Right ventricle myocardium superior (tissue), 1 donor: ENCODE data around the gene IGSF5. TPM values are rescaled to one million over a fixed set of nuclear protein-coding genes. Genes with fewer than 3 reads are reported as not detected.
"Not testable (repeated sequence)": the region's sequence is repeated elsewhere in the genome, so short reads cannot be mapped to it uniquely, and the experiment has no call there.

Source experiments
- ATAC-seq: fragments of 200-7000 bp; cut with Tn5 transposase; one replicate; pipeline ENCODE4 v1.9.1; 2020; ENCODE audit warnings: mild to moderate bottlenecking; ENCODE audit not compliant: poor library complexity
- DNase-seq: peaks from one replicate; pipeline ENCODE4 v3.0.0-alpha.2; 2020
- intact Hi-C: fragments of 100-400 bp; cut with DNase I; formaldehyde crosslinking; loops from one replicate; pipeline ENCODE4 v1.11.2; 2022
- long read RNA-seq: library from polyadenylated mRNA; unstranded; transcript quantifications from one replicate; pipeline ENCODE4 v2.0.0, GENCODE V29; 2021
- total RNA-seq: library from RNA; stranded (reverse); fragmentation: NEBNext Ultra II Directional; extraction: Animal tissue kit (Norgen Biotek cat#: 25700); gene quantifications from one replicate; pipeline ENCODE4 v1.2.1, GENCODE V29; 2021
- donor health status: DM: no; HTN: yes; CAD: no; lungs with severe emphysema.

The IGSF5 gene
- total RNA-seq: 4.1 TPM
- long read RNA-seq, partial matches to known transcripts: 0 of 4 reads
- long read RNA-seq, other reads (novel, unspliced or antisense): 4 of 4 reads

DNA sequence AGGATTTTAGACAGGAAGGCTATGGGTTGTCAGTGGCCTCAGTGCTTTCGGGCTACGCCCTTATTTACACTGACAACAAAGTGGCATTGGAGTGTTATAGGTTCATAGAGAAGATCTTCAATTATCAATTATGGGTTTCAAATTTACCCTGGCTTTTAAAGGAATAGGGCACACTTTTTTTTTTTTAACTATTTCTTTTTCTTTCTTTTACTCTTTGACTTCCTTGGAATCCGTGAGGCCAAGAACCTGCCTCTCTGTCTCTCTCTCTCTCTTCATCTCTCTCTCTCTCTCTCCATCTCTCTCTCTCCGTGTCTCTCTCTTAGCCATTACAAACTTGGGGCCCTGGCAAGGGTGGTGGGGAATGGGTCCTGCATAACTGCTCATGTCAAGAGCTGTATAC lies at the start of gene IGSF5:
Gene IGSF5 (plus strand): TSS at position 301 of the 400 bp plus-strand sequence. CDS start 327 bp downstream, outside the sequence.
- ATAC-seq, DNase-seq, intact Hi-C loops: not testable (repeated sequence)

DNA sequence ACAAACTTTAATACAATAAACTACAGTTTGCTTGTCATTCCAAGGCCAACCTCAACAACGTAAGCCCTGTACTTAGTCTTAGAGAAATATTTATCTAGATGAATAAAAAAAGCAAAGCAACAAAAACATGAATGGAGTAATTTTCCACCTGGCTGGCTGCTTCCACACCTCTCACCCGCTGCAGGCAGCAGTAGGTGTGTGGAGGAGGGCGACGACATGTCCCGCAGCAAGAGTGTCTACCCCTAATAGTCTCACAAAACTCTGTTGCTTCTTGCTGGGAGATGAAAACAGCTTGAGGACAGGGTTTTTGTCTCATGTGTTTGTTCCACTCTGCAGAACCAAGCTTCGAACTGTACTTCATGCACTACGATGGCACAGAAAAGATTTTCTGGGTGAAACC lies 48.8 kb upstream of the IGSF5 start:
- no peak for DNase-seq
- intact Hi-C loops: no loop called here

DNA sequence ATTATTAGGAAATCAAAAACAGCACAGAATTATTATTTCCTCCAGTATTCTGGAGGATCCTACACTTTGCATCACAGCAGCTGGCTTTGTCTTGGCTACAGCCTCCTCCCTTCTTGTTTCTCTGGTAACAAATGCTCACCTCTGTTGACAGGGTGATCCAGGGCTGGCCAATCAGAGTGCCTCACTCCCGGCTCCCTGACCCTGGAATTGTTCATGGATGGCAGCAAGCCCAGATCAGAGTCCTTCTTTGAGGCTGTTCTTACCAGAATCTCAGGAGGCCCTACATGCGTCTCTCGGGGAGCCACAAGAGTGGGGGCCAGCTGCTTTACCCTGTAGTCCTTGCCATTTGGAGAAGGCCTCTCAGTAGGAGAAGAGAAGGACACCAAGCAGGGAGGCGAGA lies 48.4 kb upstream of the IGSF5 start:
- DNase-seq (no peak), ATAC-seq (no peak)
- intact Hi-C loops: no loop called here

More for the DNA sequence above, 48.8 kb upstream of the IGSF5 start:
- no peak for ATAC-seq

DNA sequence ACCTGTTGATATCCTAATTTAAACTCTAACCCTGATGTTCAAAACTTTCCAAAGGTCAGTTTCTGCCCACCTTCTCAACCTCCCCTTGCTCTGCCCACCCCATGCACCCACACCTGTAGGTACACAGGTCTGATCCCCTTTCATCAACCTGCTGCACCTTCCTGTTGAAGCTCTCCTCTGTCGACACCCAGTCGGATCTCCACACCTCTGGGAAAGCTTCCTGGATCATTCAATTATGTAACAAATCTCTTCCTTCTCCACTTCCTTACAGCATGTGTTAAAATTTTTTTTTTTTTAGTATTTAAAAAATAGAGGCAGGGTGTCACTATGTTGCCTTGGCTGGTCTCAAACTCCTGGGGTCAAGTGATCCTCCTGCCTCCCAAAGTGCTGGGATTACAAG lies 44.7 kb upstream of the IGSF5 start:
- DNase-seq: no peak
- intact Hi-C loops: no loop called here
- ATAC-seq: no peak

DNA sequence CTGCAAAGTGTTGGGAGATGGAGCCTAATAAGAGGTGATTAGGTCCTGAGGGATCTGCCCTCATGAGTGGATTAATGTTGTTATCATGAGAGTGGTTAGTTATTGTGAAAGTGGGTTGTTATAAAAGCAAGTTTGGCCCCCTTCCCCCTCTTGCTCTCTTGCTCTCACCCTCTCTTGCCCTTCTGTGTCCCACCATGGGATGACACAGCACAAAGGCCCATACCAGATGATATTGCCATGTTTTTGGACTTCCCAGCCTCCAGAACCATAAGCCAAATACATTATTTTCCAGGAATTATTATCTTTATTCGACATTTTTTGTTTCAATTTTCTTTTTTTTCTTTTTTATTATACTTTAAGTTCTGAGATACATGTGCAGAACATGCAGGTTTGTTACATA lies 41.4 kb upstream of the IGSF5 start:
- intact Hi-C loops: no loop called here
- no peak for ATAC-seq
- no peak for DNase-seq

DNA sequence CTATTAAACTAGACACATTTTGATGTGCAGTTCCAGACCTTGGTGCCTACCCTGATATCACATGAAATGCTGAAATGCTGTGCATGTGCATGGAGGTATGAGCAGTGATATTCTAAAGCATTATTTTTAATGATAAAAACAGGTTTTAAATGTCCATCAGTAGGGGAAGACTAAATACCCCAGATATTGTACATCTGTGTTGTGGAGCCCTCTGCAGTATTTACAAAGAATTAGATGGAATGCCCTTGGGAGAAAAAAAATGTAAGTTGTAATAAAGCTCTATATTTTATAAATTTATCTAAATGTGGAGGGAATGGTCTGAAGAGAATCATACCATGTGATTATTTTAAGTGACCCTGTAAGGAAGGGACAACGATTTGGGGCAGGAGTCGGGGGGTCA lies 39.1 kb upstream of the IGSF5 start:
- DNase-seq: no peak
- intact Hi-C loops: no loop called here
- ATAC-seq: no peak

DNA sequence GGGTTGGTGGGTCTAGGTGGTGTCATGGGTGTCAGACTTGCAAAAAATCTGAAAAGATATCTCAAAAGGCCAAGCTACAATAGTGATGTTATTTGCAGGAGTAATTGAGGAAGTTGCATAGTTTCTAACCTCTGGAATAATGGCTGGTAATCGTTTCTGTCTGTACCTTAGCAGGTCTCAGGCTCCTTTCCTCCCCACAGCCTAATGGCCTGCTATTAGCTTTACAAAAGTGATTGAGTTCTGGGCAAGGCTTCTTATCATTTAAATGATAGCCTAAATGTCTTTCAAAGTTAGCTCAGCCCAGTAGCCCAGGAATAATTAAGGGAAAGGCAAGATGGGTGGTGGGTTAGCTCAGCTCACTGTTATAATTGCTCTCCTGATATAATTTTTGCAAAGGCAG lies 37.7 kb upstream of the IGSF5 start:
- intact Hi-C loops: no loop called here
- no peak for ATAC-seq
- no peak for DNase-seq

DNA sequence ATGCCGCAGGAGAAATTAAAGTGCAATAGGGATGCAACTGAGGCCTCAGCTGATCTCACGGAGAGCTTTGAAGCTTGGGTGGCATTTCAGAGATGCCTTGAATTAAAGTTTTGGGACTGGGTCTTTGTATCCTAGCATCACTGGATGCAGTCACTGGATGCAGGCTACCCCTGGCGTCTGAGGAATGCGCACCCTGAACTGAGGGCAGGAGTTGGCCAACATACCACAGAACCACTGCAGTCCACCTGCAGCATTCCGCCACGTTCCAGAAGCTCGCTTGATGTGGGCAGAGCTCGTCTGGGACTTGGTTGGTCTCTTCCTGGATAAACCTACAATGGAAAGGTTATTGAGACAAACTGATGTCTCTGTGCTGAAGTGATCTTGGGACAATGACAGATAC lies 34.1 kb upstream of the IGSF5 start:
- intact Hi-C loops: no loop called here
- ATAC-seq: no peak
- no peak for DNase-seq

DNA sequence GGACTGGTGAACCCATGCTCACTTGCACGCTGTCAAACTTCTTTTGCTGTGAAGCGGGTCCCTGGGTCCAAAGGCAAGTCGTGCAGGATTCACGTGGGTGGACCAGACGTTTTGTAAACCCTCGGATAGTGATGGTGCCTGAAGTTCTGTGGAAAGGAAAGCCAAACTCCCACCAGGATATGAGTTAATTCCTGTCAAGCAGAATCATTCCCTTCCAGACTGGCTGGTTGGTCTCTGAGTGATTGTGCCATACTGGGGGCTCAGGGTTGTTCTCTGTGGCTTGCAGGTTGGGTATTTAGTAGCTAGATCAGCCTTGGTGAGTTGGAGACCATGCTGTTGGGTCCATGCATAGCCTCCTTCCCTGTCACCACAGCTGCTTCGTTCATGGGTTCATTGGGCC lies 32.7 kb upstream of the IGSF5 start:
- intact Hi-C loops: no loop called here
- DNase-seq (no peak), ATAC-seq (no peak)

DNA sequence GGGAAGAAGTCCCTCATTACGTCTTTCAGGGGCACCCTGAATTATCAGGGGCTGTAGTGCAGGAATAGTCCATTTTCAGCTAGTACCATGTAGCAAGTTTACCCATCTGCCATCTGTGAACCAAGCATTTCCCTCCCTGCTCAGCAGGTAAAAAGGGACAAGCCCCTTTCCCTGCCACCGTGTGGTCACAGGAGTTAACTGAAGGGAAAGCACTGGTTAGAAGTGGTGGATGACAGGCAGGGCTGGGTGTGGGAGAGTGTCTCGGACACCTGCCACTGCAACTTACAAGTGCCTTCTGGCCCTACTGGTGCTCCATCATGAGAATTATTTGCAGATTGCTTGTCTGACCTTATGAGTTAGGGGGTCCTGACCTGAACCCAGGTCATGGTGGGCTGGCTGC lies 32.0 kb upstream of the IGSF5 start:
- DNase-seq (no peak), ATAC-seq (no peak)
- intact Hi-C loops: no loop called here

DNA sequence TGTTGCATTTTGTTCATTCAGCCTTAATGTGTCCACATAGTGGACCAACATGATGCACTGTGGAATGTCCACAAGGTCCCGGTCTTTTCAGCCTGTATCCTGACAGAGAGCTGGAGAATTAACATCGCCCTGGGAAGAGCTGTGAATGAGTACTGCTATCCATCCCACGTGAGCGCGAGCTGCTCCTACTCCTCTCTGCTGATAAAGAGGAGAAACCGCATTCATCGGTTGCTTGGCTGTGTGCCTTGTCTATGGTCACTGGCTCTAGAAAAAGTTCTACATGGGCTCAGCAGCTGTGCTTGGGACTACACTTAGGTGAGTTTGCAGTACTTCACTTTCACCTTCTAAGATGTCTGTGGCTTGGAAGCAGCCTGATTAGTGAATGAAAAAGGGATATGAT lies 31.1 kb upstream of the IGSF5 start:
- ATAC-seq: no peak
- no peak for DNase-seq
- intact Hi-C loops: loop anchor here (2.0 kb wide), 1 partner anchor 195 kb away; no protein-coding TSS in a partner anchor

DNA sequence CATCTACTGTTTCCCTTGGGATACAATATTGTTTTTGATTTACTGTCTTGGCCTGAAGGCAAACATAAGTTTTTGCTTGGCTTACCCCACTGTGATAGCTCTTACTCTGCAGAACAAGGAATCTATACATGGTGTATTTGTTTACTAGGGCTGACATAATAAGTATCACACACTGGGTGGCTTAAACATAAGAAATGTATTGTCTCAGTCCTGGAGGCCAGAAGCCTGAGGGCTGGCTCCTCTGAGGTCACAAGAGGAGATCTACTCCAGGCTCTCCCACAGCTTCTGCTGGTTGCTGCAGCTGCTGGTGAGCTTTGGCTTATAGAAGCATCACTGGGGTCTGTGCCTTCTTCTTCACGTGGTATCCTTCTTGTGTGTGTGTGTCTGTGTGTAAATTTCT lies 30.7 kb upstream of the IGSF5 start:
- ATAC-seq: no peak
- intact Hi-C loops: loop anchor here (2.0 kb wide), 1 partner anchor 196 kb away; no protein-coding TSS in a partner anchor
- no peak for DNase-seq

DNA sequence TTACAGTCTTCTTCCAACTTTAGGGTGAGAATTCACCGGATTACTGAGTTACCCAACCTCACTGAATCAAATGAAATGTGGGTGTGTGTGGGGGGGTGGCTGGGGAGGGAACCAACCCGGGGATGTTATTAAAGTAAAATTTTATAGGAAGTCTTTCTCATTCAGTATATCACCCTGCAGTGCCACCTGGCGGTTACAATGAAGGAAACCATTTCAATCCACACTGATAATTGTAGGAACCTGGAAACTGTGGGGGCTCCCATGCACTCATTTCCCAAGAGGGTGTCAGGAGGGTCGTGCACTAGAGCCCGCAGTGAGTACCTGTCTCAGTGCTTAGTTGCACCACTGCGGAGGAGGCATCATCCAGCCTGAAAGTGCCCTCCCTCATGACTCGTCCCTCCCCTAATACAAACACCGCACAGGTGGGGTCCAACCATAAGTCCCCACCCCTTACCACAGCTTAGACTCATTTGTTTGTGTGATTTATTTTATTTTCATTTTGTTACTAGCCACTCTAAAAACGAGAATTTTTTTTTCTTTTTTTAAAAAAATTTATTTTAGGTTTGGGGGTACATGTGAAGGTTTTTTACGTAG lies 29.1 kb upstream of the IGSF5 start:
- ATAC-seq (peak; percentile 56), DNase-seq (peak; percentile 44)
- intact Hi-C loops: loop anchor here (2.0 kb wide), 1 partner anchor 197 kb away; no protein-coding TSS in a partner anchor

DNA sequence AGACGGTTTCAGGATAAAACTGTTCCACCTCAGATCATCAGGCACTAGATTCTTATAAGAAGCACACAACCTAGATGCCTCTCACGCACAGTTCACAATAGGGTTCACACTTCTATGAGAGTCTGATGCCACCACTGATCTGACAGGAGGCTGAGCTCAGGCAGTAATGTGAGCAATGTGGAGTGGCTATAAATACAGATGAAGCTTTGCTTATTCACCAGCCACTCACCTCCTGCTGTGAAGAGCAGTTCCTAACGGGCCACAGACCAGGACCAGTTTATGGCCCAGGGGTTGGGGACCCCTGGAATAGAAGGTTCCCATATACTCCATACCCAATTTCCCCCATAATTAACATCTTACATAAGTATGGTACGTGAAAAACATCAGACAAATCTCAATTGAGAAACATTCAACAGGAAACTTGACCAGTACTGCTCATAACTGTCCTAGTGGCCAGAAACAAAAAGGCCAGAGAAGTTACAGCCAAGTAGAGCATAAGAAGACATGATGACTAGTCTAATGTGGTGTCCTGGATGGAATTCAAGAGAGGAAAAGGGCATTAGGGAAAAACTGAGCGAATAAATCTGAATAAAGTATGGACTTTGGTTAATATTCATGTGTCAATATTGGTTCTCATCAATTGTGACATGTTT lies 24.7 kb upstream of the IGSF5 start:
- DNase-seq: no peak
- ATAC-seq: peak; percentile 53
- intact Hi-C loops: no loop called here

DNA sequence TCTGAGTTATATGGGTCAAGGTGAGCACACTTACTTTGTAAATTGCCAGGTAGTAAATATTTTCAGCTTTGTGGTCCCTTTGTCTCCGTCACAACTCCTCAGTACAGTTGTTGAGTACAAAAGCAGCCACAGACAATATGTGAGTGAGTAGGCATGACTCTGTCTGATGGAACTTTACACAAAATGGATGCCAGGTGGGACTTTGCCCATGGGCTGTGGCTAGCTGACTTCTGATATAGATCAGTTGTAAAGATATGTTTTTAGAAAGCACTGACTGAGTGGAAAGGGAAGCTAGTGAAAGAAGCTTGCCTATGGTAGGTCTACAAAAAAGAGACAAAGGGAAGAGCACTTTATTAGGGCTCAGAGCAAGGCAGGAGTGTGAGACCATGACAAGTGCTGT lies 23.1 kb upstream of the IGSF5 start:
- DNase-seq (no peak), ATAC-seq (no peak)
- intact Hi-C loops: no loop called here

DNA sequence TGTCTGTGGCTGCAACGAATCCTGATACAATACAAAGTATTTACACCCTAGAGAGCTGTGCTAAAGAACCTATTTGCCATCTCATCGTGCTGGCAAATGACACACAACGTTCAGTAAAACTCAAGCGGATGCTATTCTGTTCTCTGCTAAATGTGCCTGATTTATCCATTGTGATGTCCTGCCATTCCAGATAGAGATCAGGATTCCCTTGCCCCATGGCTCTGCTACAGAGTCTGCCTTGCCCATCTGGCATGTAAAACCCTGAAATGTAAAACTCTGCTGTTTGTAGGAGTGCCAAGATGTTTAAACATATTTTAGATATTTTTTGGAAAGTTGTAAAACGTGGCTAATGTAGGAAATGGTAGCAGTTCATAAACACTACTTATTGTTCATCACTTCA lies 20.0 kb upstream of the IGSF5 start:
- ATAC-seq (no peak), DNase-seq (no peak)
- intact Hi-C loops: no loop called here

DNA sequence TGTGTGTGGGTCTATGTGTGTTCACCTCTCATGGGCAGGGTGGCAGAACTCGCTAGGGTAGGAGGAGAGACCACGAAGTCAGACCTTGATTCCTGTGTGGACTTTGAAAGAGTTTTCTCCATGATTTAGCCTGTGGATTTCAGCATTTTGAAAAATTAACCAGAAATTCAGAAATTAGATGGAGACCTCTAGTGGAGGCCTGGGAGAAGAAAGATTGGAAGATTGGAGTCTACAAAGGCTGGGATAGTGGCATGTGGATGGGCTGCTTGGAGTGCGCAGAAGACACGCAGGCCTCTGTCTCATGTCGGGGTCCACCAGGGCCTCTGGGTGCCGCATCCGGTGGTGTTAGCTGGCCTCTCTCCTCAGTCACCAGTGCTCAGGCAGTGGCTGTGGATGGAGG lies 18.9 kb upstream of the IGSF5 start:
- ATAC-seq: no peak
- intact Hi-C loops: no loop called here

DNA sequence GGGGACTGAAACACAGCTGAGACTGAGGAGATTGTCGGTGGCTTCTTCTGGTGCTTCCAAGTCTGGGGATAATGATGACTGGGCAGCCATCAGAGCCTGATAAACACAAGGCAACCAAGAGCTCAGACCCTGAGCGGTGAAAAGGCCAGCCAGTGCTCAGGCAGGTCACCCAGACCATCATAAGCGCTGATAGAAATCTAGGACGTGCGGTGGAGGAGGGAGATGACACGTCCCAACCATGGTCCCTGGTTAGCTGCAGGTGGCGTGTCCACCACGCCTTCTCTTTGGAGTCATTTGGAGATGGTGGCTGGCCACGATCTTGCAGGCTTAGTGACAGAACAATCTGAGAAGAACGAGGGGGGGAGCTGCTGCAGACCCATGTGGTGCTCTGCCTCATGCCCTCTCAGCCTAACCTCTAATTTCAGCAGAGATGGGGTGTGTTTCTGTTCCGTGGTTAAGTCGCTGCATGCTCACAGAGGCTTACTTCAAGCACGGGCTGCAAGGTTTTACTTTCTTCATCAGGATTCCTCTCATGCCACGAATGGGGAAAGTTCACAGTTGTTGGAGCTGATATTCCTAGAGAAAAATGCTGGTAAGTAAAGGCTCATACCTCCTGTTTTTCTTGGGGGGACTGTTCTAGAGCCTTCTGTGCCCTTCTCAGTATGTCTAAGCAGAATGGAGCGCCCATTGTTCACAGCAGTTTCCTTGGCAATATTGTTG lies 17.4 kb upstream of the IGSF5 start:
- DNase-seq: no peak
- intact Hi-C loops: no loop called here
- no peak for ATAC-seq

More for the DNA sequence above, 18.9 kb upstream of the IGSF5 start:
- DNase-seq: no peak

DNA sequence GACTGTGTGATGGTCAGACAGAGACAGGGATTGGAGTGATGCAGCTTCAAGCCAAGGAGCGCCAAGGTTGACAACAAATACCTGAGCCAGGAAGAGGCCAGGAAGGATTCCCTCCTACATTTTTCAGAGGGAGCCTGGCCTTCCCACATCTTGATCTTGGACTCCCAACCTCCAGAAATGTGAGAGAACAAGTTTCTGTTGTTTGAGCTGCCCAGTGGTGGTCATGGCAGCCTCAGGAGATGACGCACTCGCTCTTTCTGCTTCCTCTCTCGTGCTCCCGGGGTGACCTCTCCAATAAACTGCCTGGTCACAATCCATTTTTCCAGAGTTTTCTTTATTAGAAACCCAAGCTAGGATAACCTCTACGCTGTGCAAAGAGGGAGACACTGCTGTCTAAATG lies 16.6 kb upstream of the IGSF5 start:
- intact Hi-C loops: no loop called here
- DNase-seq (no peak), ATAC-seq (no peak)
